Activated naive CD8-positive, alpha-beta T cell (primary cell): ENCODE measurements around the gene RAD51B.

Experiments used
- H3K27ac Mint-ChIP-seq: one replicate; pipeline ENCODE4 v1.8.0; 2021; ENCODE audit warnings: mixed read lengths
- H3K27me3 Mint-ChIP-seq: one replicate; pipeline ENCODE4 v1.8.0; 2021; ENCODE audit warnings: mixed read lengths
- H3K36me3 Mint-ChIP-seq: one replicate; pipeline ENCODE4 v1.8.0; 2021; ENCODE audit warnings: mixed read lengths
- H3K4me1 Mint-ChIP-seq: one replicate; pipeline ENCODE4 v1.8.0; 2021; ENCODE audit warnings: low read depth, mixed read lengths
- H3K4me3 Mint-ChIP-seq: one replicate; pipeline ENCODE4 v1.8.0; 2021; ENCODE audit warnings: mild to moderate bottlenecking, mixed read lengths
- H3K9me3 Mint-ChIP-seq: one replicate; pipeline ENCODE4 v1.8.0; 2021; ENCODE audit warnings: low read depth, mixed read lengths

The RAD51B gene

DNA sequence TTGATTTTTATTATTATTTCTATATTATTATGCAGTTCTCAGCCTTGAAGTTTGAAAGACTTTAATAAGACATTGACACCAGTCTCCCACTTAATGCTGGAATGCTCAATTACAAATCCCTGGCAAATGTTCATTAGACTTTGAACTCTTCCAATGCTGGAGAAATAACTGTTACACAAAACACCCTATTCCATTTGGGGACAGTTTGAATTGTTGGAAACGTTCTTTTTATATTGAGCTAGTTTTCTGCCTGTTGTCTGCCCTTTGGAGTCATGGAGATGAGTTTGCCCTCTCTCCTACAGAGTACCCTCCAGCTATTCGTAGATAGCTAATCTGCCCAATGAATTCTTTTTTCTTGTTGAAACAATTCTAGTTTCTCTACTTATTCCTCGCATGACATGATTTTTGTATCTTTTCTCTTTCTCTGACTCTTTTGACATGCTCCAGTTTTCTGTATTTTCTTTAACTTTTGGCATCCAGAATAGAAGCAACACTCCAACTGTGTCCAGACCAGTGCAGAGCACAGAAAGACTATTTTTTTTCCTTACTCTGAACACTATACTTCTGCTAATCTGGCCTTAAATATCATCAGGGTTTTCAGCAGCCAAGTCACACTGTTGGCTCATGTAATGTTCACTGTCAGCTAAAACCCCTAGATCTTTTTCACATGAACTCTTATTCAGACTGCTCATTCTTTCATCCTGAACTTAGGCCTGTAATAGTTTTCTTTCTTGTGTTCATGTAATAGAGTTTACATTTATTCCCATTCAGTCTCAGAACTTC lies 379.3 kb downstream of the RAD51B start:
- Mint-ChIP-seq H3K4me1 (peaks cover 16% of the 10 kb centered on the region), H3K36me3 (peaks cover 4% of the 10 kb centered on the region), H3K9me3 (no peaks in the 10 kb centered on the region), H3K4me3 (no peak overlapping the region), H3K27me3 (no peaks in the 10 kb centered on the region), H3K27ac (no peak overlapping the region)

DNA sequence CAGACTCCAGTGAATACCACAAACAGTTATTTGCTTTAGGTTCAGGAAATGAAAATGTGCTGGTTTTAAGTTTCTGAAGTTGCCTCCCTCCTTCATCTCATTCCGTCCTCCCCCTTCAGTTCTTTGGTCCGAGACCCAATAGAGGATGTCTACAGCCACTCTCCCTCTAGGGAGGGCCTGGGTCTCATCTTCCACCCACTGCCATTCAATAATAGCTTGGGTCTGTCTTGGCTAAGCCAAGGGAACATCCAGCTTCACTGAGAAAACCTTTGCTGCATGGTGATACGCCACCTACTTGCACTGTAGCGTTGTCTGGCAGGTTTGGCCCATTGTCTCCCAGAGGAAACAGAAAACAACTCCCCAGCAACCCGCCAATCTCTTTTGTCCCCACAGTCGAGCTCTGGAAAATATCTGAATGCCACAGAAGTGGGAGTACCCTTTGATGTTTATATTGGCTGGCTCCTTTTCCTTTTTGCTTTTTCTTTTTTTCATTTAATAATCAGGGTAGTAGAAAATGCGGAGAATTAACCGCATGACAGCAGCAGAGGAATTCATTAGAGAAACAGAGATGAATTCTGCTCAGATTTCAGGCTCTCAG lies 380.1 kb downstream of the RAD51B start:
- no peak overlapping the region for H3K27ac Mint-ChIP-seq
- H3K4me1 Mint-ChIP-seq: peaks cover 16% of the 10 kb centered on the region
- peaks cover 7% of the 10 kb centered on the region for H3K36me3 Mint-ChIP-seq
- H3K4me3 Mint-ChIP-seq: no peak overlapping the region
- H3K27me3 Mint-ChIP-seq: no peaks in the 10 kb centered on the region
- no peaks in the 10 kb centered on the region for H3K9me3 Mint-ChIP-seq

DNA sequence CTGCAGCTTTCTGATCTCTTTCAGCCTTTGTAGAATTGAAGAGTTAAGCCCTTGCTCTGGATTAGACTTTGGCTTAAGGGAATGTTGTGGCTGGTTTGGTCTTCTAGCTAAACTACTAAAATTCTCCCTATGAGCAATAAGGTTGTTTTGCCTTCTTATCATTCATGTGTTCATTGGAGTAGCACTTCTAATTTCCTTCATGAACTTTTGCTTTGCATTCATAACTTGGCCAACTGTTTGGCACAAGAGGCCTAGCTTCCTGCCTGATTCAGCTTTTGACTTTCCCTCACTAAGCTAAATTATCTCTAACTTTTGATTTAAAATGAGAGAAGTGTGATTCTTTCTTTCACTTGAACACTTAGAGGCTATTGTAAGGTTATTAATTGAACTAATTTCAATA lies 384.3 kb downstream of the RAD51B start:
- H3K27ac Mint-ChIP-seq: no peak overlapping the region
- H3K4me1 Mint-ChIP-seq: peaks cover 20% of the 10 kb centered on the region
- peaks cover 7% of the 10 kb centered on the region for H3K36me3 Mint-ChIP-seq
- no peaks in the 10 kb centered on the region for H3K9me3 Mint-ChIP-seq
- H3K4me3 Mint-ChIP-seq: no peak overlapping the region
- H3K27me3 Mint-ChIP-seq: no peaks in the 10 kb centered on the region

DNA sequence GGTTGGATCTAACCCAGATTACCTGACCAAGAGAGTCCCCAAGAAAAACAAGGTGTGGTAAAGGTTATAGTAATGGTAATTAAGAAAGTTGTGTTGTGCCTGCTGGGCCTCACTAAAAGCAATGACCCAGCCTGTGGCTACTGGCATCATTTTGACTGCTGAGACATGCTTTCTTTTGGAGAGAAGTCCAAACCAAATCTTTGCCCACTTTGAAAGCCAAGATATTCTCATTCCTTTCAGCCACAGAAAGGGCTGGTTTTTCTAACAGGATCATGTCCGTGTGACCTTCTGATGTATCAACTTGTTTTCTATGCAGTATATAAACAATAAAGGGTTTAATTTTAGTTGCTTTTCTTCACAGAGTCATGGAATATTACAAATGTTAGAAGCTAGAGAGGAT lies 388.6 kb downstream of the RAD51B start:
- Mint-ChIP-seq H3K4me1 (peaks cover 53% of the 10 kb centered on the region), H3K27ac (no peak overlapping the region), H3K4me3 (no peak overlapping the region), H3K27me3 (no peaks in the 10 kb centered on the region), H3K9me3 (peaks cover 4% of the 10 kb centered on the region), H3K36me3 (peaks cover 8% of the 10 kb centered on the region)

DNA sequence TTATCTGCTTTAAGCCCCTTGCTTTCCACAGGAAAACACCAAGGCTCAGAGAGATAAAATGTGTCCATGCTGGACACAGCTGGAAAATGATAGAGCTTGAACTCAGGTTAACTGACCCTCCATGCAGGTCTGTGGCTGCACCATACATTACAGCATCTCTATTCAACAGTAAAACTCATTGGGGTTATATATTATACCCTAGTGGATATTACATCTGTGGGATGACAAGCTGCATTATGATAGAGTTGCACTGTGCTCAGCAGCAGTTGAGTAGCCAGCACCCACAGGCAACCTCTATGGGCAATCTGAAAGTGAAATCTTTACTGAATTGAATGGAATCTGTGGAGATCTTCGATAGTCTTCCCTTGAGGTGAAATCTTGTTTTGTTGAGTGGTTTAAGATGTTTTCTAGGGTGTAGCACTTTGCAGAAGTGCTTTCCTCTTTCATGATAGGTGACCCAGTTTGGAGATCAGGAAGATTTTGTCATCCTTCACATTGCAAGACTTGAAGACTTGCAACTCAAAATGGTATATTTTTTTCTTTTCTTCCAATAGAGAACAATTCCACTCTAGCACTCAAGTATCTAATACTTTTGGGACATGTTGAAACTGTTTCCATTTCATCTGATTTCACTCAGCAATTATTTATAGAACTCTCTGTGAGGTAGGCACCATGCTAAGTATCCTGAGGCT lies 389.2 kb downstream of the RAD51B start:
- H3K27me3 Mint-ChIP-seq: no peaks in the 10 kb centered on the region
- peak overlapping the region; percentile 33 for H3K4me3 Mint-ChIP-seq
- peaks cover 4% of the 10 kb centered on the region for H3K9me3 Mint-ChIP-seq
- peaks cover 8% of the 10 kb centered on the region for H3K36me3 Mint-ChIP-seq
- peaks cover 58% of the 10 kb centered on the region for H3K4me1 Mint-ChIP-seq
- H3K27ac Mint-ChIP-seq: no peak overlapping the region

DNA sequence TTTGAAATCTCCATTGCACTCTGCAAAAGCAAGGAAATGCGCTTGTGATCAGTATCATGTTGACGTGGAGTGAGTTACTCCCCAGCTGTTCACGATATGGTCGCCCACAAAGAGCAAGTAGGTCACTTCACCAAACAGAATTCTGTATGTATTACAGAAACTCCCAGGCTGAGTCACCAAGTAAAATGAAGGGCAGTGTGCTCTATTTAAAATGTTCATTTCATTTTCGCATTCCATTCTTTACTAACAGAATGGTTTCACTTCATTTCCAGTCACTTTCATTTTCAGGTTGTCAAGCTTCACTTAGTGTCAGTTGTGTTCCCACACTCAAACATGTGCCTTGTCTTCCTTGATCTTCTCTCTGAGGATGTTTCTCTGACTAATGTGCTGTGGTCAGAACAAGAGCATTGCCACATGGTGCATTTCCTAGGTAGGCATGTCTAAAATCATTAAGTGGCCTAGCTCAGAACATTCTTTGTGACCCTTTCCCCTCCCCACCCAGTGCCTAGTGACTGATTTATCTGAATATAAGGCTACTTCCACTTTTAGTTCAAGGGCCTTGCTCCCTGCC lies 391.2 kb downstream of the RAD51B start:
- Mint-ChIP-seq H3K4me1 (peaks cover 63% of the 10 kb centered on the region), H3K4me3 (peak overlapping the region; percentile 83), H3K27ac (peak overlapping the region; percentile 93), H3K36me3 (peaks cover 3% of the 10 kb centered on the region), H3K9me3 (peaks cover 4% of the 10 kb centered on the region), H3K27me3 (no peaks in the 10 kb centered on the region)

DNA sequence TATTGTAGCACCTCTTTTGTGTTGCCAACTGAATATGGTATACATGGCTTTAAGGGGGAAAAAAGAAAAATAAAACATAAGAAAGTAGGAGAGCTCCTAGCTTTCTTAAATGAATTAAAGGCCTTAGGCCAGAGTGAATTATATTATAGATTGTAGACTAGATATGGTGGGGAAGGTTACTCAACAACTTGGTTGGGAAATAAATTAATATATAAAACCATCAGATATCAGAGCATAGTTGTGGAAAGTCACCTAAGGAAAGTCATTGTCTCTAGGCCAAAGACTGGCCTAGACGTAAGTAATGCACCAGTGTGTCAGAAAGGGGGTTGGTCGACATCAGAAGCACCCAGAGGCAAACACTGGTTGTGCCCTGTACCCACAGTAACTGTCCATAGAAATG lies 391.8 kb downstream of the RAD51B start:
- Mint-ChIP-seq H3K9me3 (peaks cover 4% of the 10 kb centered on the region), H3K4me3 (peak overlapping the region; percentile 83), H3K27ac (peak overlapping the region; percentile 93), H3K4me1 (peaks cover 63% of the 10 kb centered on the region), H3K27me3 (no peaks in the 10 kb centered on the region), H3K36me3 (peaks cover 3% of the 10 kb centered on the region)

DNA sequence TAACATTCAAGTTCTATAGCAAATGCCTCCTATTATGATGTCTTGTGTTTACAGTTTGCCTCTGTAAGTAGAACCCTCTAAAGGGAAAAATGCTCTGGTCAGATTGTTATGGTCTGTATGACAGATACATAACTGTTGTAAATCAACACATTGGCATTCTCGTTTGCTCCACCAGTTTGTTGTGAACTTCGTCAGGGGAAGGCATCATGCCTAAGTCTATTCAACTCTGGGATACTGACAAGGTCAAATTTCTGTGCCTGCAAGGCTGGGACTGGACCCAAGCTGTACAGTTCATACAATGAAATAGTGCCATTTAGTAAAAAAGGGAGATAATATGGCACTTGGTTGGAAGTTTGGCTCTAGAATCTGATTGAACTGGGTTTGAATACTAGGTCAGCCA lies 392.3 kb downstream of the RAD51B start:
- Mint-ChIP-seq H3K36me3 (peaks cover 3% of the 10 kb centered on the region), H3K9me3 (peaks cover 4% of the 10 kb centered on the region), H3K4me1 (peaks cover 63% of the 10 kb centered on the region), H3K27ac (no peak overlapping the region), H3K4me3 (no peak overlapping the region), H3K27me3 (no peaks in the 10 kb centered on the region)

DNA sequence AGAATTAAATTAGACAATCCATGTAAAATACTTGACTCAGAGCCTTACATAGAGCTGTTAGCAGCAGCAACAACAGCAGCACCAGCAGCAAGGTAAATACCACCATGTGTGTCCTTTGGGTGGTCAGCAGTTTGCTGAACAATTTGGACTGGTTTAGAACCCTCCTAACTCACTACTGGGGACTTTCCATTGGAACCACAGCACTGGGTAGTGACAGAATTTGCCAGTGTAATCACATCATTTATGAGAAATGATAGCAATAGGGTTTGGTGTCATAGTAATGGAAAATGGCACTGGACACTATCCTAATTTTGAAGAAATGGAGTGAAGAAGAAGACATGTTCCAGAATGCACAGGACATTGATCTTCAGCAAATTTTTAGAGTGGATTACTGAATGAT lies 392.8 kb downstream of the RAD51B start:
- Mint-ChIP-seq H3K36me3 (peaks cover 3% of the 10 kb centered on the region), H3K9me3 (peaks cover 4% of the 10 kb centered on the region), H3K27ac (no peak overlapping the region), H3K27me3 (no peaks in the 10 kb centered on the region), H3K4me3 (no peak overlapping the region), H3K4me1 (peaks cover 62% of the 10 kb centered on the region)

DNA sequence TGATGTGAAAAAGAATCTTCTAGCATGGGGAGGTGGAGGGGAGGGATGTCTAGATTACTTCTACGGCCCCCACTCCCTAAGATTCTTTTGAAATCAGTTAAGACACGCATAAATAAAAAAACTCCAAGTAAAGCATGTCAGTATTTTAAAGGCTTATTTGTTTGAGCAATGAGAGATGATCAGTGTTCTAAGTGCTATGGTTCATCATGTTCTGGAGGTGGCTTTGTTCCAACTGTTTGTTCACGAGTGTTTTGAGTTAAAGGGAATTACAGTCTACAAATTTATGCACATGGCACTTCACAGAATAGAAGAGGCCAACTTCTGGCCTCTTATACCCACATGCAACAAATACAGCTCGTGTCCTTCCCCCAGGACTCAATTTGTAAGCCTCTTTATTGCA lies 394.9 kb downstream of the RAD51B start:
- Mint-ChIP-seq H3K4me3 (no peak overlapping the region), H3K4me1 (peaks cover 48% of the 10 kb centered on the region)

DNA sequence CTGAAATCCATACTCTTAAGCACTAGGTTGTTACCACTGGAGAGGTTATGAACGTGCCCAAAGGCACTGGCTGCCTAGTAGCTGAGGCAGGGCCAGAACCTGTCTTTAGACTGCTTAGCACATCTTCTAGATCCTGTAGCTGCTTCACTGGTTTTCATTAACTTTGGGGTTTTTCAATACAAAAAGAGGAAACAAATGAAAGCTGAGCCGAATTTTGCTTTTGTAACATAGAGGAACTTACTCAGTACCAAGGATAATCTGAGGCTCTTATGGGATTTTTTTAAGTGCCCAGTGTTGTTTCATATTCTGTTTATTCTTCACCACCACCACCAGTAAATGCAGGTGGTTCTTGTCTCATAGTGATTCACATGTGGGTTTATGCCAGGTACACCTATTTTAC lies 396.1 kb downstream of the RAD51B start:
- Mint-ChIP-seq H3K4me3 (no peak overlapping the region), H3K4me1 (peaks cover 38% of the 10 kb centered on the region), H3K27me3 (no peaks in the 10 kb centered on the region), H3K27ac (no peak overlapping the region), H3K9me3 (peaks cover 4% of the 10 kb centered on the region), H3K36me3 (peaks cover 3% of the 10 kb centered on the region)

More for the DNA sequence above, 394.9 kb downstream of the RAD51B start:
- H3K9me3 Mint-ChIP-seq: peaks cover 4% of the 10 kb centered on the region
- no peak overlapping the region for H3K27ac Mint-ChIP-seq
- H3K36me3 Mint-ChIP-seq: peaks cover 3% of the 10 kb centered on the region
- no peaks in the 10 kb centered on the region for H3K27me3 Mint-ChIP-seq

DNA sequence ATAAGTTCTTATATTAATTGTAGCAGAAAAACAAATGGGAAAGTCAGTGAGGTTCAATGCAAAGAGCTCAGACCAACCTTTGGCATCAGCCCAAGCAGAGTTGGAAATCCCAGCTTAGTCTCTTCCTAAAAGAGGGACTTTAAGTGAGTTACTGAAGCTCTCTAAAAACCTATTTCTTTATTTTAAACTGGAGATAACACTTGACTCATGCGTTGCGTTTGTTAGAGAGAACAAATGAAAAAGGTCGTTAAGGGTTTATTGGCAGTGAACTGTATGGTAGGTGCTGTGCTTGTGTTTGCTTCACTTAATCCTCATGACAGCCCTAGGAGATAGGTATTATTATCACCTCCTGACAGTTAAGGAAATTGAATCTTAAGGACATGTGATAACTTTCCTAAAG lies 396.5 kb downstream of the RAD51B start:
- no peaks in the 10 kb centered on the region for H3K27me3 Mint-ChIP-seq
- peaks cover 4% of the 10 kb centered on the region for H3K36me3 Mint-ChIP-seq
- peaks cover 4% of the 10 kb centered on the region for H3K9me3 Mint-ChIP-seq
- H3K27ac Mint-ChIP-seq: no peak overlapping the region
- peaks cover 33% of the 10 kb centered on the region for H3K4me1 Mint-ChIP-seq
- H3K4me3 Mint-ChIP-seq: no peak overlapping the region

DNA sequence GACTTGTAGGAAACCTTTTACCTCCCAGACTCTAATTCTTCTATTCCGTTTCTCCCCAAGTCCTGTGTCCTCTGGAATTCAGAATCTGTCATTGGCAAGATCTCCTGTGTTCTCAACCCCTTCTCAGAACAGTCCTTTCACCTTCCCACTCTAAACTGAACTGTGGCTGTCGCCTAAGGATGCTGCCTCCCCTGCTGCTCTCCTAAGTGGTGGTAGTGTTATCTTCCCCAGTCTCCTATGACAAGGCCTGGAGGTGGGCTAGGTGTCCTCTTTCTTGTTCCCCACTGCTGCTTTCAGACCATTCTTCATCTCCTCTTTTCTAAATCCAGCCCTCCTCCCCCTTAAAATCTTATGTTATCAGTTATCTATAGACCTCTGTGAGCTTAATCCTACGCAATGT lies 397.4 kb downstream of the RAD51B start:
- Mint-ChIP-seq H3K4me1 (peaks cover 24% of the 10 kb centered on the region), H3K4me3 (no peak overlapping the region), H3K27me3 (no peaks in the 10 kb centered on the region), H3K27ac (no peak overlapping the region), H3K9me3 (peaks cover 8% of the 10 kb centered on the region), H3K36me3 (peaks cover 5% of the 10 kb centered on the region)

DNA sequence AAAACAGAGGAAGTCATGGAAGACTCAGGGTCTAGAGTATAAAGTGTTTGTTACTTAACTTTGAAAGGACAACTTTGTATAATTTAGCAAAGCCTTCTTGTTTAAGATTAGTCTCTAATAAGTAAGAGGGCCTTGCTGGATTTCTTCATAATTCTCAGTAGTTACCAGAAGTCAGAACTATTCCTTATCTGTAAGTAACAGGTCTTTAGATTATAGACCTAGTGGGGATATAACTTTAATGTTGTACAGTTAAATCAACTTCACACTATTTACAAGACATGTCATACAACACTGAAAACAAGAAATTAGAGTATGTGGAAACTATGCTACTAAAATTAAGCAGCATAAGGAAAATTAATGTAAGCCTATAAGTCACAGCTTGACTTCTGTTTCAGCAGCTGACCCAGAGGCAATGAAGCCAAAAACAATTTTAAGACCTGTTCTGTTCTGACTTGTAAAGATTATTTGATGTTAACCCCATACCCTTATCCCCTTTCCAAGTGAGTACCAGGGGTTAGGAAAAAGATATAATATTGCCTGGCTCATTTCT lies 398.3 kb downstream of the RAD51B start:
- peaks cover 4% of the 10 kb centered on the region for H3K36me3 Mint-ChIP-seq
- H3K27me3 Mint-ChIP-seq: no peaks in the 10 kb centered on the region
- no peak overlapping the region for H3K27ac Mint-ChIP-seq
- peaks cover 15% of the 10 kb centered on the region for H3K4me1 Mint-ChIP-seq
- H3K9me3 Mint-ChIP-seq: peaks cover 6% of the 10 kb centered on the region
- no peak overlapping the region for H3K4me3 Mint-ChIP-seq

DNA sequence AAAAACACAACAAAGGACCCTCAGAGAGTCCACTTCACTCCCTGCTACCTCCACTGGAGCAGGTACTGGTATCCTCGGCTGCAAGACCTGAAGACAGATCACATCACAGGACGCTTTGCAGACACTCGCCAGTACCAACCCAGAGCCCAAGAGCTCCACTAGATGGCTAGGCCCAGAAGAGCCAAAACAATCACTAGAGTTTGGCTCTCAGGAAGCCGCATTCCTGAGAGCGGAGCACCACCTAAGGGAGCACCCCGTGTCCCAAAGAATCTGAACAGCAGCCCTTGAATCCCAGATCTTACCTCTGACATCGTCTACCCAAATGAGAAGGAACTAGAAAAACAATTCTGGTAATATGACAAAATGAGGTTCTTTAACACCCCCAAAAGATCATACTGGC lies 399.8 kb downstream of the RAD51B start:
- no peak overlapping the region for H3K4me3 Mint-ChIP-seq
- peaks cover 10% of the 10 kb centered on the region for H3K4me1 Mint-ChIP-seq
- H3K27me3 Mint-ChIP-seq: no peaks in the 10 kb centered on the region
- H3K9me3 Mint-ChIP-seq: peaks cover 5% of the 10 kb centered on the region
- H3K36me3 Mint-ChIP-seq: peaks cover 4% of the 10 kb centered on the region
- H3K27ac Mint-ChIP-seq: no peak overlapping the region
